Astrocyte (in vitro differentiated cells and primary cell): Measurements from ENCODE around the gene CD58. TPM values are rescaled to one million over a fixed set of nuclear protein-coding genes. Genes with fewer than 3 reads are reported as not detected.
A peak's percentile ranks its signal among the peaks of the same experiment; 100 is the strongest.

Source experiments
- DNase-seq: peaks from one replicate; pipeline ENCODE4 v3.0.0-alpha.2; 2010; ENCODE audit warnings: low read depth
- FAIRE-seq: peaks from 2 replicates; lab custom pipeline; 2011; peaks lifted over from hg19 to GRCh38; lab: Jason Lieb, UNC
- H2AFZ ChIP-seq: 2 replicates; pipeline ENCODE4 v1.6.0; 2012; ENCODE audit warnings: low read depth, low read length, inconsistent platforms
- H3K27ac ChIP-seq: 2 replicates; pipeline ENCODE4 v1.5.1; 2011; ENCODE audit warnings: low read depth, low read length, inconsistent platforms
- H3K27me3 ChIP-seq: 2 replicates; pipeline ENCODE4 v1.6.0; 2011; ENCODE audit warnings: low read length, inconsistent platforms; ENCODE audit not compliant: insufficient read depth
- H3K36me3 ChIP-seq: 2 replicates; pipeline ENCODE4 v1.5.1; 2011; ENCODE audit warnings: low read length, inconsistent platforms; ENCODE audit not compliant: insufficient read depth
- H3K4me1 ChIP-seq: 2 replicates; pipeline ENCODE4 v1.5.1; 2011; ENCODE audit warnings: low read length, inconsistent platforms; ENCODE audit not compliant: insufficient read depth
- H3K4me2 ChIP-seq: 2 replicates; pipeline ENCODE4 v1.6.0; 2012; ENCODE audit warnings: low read length, inconsistent platforms
- H3K4me3 ChIP-seq: 2 replicates; pipeline ENCODE4 v1.5.1; 2011; ENCODE audit warnings: low read depth, mild to moderate bottlenecking, low read length, inconsistent platforms; ENCODE audit not compliant: insufficient read depth
- H3K79me2 ChIP-seq: 2 replicates; pipeline ENCODE4 v1.6.0; 2012; ENCODE audit warnings: mild to moderate bottlenecking, low read length, inconsistent platforms; ENCODE audit not compliant: insufficient read depth
- H3K9ac ChIP-seq: 2 replicates; pipeline ENCODE4 v1.6.0; 2012; ENCODE audit warnings: mild to moderate bottlenecking, low read length, inconsistent platforms
- H3K9me3 ChIP-seq: 2 replicates; pipeline ENCODE4 v1.5.1; 2012; ENCODE audit warnings: low read depth, mild to moderate bottlenecking, low read length, inconsistent platforms; ENCODE audit not compliant: insufficient read depth
- H4K20me1 ChIP-seq: 2 replicates; pipeline ENCODE4 v1.6.0; 2012; ENCODE audit warnings: low read length, inconsistent platforms; ENCODE audit not compliant: insufficient read depth
- H3K27ac Mint-ChIP-seq: one replicate; pipeline ENCODE4 v1.8.0; 2021; ENCODE audit warnings: mild to moderate bottlenecking, mixed read lengths; ENCODE audit not compliant: unreplicated experiment
- H3K27me3 Mint-ChIP-seq: one replicate; pipeline ENCODE4 v1.8.0; 2021; ENCODE audit warnings: low read depth, mixed read lengths; ENCODE audit not compliant: unreplicated experiment
- H3K36me3 Mint-ChIP-seq: one replicate; pipeline ENCODE4 v1.8.0; 2021; ENCODE audit warnings: low read depth, mixed read lengths; ENCODE audit not compliant: unreplicated experiment
- H3K4me1 Mint-ChIP-seq: one replicate; pipeline ENCODE4 v1.8.0; 2021; ENCODE audit warnings: low read depth, mixed read lengths; ENCODE audit not compliant: unreplicated experiment
- H3K4me3 Mint-ChIP-seq: one replicate; pipeline ENCODE4 v1.8.0; 2021; ENCODE audit warnings: mild to moderate bottlenecking, moderate library complexity, mixed read lengths; ENCODE audit not compliant: unreplicated experiment
- H3K9me3 Mint-ChIP-seq: one replicate; pipeline ENCODE4 v1.8.0; 2021; ENCODE audit warnings: mild to moderate bottlenecking, mixed read lengths; ENCODE audit not compliant: unreplicated experiment
- EZH2 ChIP-seq: IDR thresholded peaks from 2 replicates; pipeline ENCODE4 v1.6.1; 2012; ENCODE audit warnings: mild to moderate bottlenecking, low read length, inconsistent platforms; ENCODE audit not compliant: insufficient read depth
- total RNA-seq: library from RNA; stranded (reverse); gene quantifications from 2 replicates; pipeline ENCODE4 v1.2.1, GENCODE V29; 2021
- TF ChIP-seq, protein P1 (sequence below): IDR thresholded peaks from 2 replicates; pipeline ENCODE4 v1.5.1; 2011; ENCODE audit warnings: low read depth, mild to moderate bottlenecking, inconsistent platforms, low read length, moderate library complexity; ENCODE audit not compliant: insufficient read depth

CD58 gene
- total RNA-seq, 1 donor from 2014 or later, result 13.0 TPM

DNA sequence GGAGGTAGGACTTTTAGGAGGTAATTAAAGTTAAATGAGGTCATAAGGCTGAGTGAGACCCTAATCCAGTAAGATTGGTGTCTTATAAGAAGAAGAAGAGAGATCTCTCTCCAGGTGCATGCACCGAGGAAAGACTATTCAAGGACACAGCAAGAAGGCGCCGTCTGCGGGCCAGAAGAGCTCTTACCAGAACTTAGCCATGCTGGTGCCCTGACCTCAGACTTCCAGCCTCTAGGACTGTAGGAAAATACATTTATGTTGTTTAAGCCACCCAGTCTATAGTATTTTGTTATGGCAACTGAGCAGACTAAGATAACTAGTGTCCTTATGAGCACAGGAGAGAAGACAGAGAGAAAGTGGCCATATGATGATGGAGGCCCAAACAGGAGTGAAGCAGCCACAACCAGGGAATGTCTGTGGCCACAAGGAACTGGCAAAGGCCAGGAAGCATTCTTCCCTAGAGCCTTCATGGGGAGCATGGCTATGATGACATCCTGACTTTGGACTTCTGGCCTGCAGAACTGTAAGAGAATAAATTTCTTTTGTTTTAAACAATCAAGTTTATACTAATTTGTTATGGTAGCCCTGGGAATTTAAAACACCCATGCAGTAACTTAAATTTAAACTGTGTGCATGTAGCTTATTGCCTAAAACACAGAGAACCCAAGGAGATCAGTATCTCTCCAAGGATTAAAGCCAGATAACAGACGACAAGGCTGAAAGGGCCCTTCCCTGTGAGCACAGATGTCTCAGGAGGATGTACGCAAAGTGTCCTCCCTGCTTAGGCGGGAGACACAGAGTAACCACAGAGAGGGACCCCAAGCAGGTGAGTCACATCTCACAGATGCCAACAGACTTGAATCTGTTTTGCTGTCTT, 9.9 kb upstream of the CD58 start:
- Mint-ChIP-seq H3K27me3 (peaks cover 2% of the 10 kb centered on the region), H3K27ac (peak overlapping the region; percentile 69)
- no peak for FAIRE-seq

DNA sequence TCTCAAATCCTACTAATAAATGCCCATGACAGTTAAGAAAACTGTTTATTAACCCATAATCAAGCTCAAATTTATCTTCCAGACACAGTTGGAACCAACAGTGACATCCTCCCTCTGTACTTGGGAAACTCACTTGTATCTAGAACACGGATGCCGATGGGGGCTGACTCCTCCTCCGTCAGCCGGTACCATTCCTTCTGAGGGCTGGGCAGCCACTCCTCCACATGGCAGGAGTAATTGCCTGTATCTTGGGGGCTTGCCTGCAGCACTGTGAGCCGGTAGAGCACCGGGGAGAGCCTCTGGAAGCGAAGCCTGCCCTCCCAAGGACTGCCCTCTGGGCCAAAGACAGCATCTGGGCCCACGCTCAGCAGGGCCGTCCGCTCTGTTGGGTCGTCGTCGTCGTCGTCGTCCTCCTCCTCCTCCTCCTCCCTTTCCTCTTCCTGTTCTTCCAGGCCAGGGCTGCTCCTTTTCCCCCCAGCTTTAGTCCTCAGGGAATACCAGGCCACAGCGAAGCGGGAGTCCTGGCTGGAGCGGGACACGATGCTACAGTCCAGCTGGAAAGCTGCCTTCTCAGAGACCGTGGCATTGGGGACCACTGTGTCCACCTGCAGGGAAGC, 8.5 kb upstream of the CD58 start:
- Histone ChIP-seq H3K4me2 (no peak overlapping the region), H4K20me1 (no peaks in the 10 kb centered on the region), H3K27ac (no peak overlapping the region), H3K36me3 (no peaks in the 10 kb centered on the region), H3K9ac (no peak overlapping the region), H3K79me2 (no peaks in the 10 kb centered on the region), H3K9me3 (no peaks in the 10 kb centered on the region), H3K4me1 (peaks cover 4% of the 10 kb centered on the region), H2AFZ (no peak overlapping the region), H3K27me3 (no peaks in the 10 kb centered on the region), H3K4me3 (no peak overlapping the region)
- Mint-ChIP-seq H3K27me3 (peaks cover 2% of the 10 kb centered on the region), H3K4me1 (peaks cover 36% of the 10 kb centered on the region), H3K36me3 (no peaks in the 10 kb centered on the region), H3K4me3 (no peak overlapping the region), H3K27ac (no peak overlapping the region), H3K9me3 (no peaks in the 10 kb centered on the region)
- FAIRE-seq, result no peak
- TF ChIP-seq EZH2, result no peak
- TF ChIP-seq, protein P1, sequence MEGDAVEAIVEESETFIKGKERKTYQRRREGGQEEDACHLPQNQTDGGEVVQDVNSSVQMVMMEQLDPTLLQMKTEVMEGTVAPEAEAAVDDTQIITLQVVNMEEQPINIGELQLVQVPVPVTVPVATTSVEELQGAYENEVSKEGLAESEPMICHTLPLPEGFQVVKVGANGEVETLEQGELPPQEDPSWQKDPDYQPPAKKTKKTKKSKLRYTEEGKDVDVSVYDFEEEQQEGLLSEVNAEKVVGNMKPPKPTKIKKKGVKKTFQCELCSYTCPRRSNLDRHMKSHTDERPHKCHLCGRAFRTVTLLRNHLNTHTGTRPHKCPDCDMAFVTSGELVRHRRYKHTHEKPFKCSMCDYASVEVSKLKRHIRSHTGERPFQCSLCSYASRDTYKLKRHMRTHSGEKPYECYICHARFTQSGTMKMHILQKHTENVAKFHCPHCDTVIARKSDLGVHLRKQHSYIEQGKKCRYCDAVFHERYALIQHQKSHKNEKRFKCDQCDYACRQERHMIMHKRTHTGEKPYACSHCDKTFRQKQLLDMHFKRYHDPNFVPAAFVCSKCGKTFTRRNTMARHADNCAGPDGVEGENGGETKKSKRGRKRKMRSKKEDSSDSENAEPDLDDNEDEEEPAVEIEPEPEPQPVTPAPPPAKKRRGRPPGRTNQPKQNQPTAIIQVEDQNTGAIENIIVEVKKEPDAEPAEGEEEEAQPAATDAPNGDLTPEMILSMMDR, result no peak
- no peak for DNase-seq

More for the DNA sequence above, 9.9 kb upstream of the CD58 start:
- Histone ChIP-seq H3K4me2 (no peak overlapping the region), H3K9me3 (no peaks in the 10 kb centered on the region), H4K20me1 (no peaks in the 10 kb centered on the region), H3K27ac (no peak overlapping the region), H3K4me1 (no peaks in the 10 kb centered on the region), H3K27me3 (no peaks in the 10 kb centered on the region), H2AFZ (no peak overlapping the region), H3K9ac (no peak overlapping the region), H3K4me3 (no peak overlapping the region), H3K79me2 (no peaks in the 10 kb centered on the region), H3K36me3 (no peaks in the 10 kb centered on the region)
- Mint-ChIP-seq H3K9me3 (no peaks in the 10 kb centered on the region), H3K4me1 (peaks cover 25% of the 10 kb centered on the region), H3K36me3 (no peaks in the 10 kb centered on the region), H3K4me3 (no peak overlapping the region)
- no peak for TF ChIP-seq EZH2
- TF ChIP-seq, protein P1, result no peak
- DNase-seq, result peak; percentile 51

DNA sequence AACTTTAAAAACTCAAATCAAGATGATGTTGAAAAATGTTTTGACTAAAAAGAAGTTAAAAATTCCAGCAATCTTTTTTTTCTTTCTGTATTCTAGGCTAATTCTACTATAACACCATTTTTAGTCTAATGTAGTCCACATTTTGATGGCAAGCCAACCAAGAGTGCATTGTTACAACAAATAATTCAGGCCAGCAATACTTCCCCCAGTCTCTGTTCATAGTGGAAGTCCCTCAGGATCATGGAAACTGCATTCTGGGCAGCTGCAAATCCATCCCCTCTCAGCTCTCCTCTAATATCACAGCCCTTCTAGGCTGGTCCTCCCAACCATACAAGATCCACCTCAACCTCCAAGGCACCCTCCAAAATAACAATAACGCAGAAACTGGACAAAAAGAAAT, 7.8 kb upstream of the CD58 start:
- Mint-ChIP-seq H3K4me3 (no peak overlapping the region), H3K9me3 (no peaks in the 10 kb centered on the region), H3K36me3 (no peaks in the 10 kb centered on the region), H3K4me1 (peaks cover 44% of the 10 kb centered on the region), H3K27ac (no peak overlapping the region), H3K27me3 (peaks cover 2% of the 10 kb centered on the region)
- Histone ChIP-seq H3K9me3 (no peaks in the 10 kb centered on the region), H3K4me3 (no peak overlapping the region), H3K27ac (no peak overlapping the region), H3K9ac (no peak overlapping the region), H4K20me1 (no peaks in the 10 kb centered on the region), H3K27me3 (no peaks in the 10 kb centered on the region), H3K4me2 (no peak overlapping the region), H2AFZ (no peak overlapping the region), H3K79me2 (no peaks in the 10 kb centered on the region), H3K36me3 (no peaks in the 10 kb centered on the region), H3K4me1 (peaks cover 7% of the 10 kb centered on the region)
- FAIRE-seq (no peak), DNase-seq (no peak)
- TF ChIP-seq, protein P1, result no peak
- no peak for TF ChIP-seq EZH2
